ENCODE data around the gene TVP23A.

TVP23A gene
- long read RNA-seq, donor 1 = 0 reads
- long read RNA-seq, donor 2, partial matches to known transcripts = 5 of 5 reads
- long read RNA-seq, donor 2, other reads (novel, unspliced or antisense) = 0 of 5 reads
- long read RNA-seq, donor 3 = 0 reads
- long read RNA-seq, donor 4 = 0 reads
- long read RNA-seq, donor 5 = 0 reads
- long read RNA-seq, donor 6, partial matches to known transcripts = 0 of 1 reads
- long read RNA-seq, donor 6, other reads (novel, unspliced or antisense) = 0 of 1 reads
- long read RNA-seq, donor 7 = 0 reads
- long read RNA-seq, donor 8 = 0 reads

- DNase-seq = peak; percentile 58
Observed at GRCh38 chr16:10817963-10818941, at the start of gene TVP23A. Gene TVP23A (minus strand): TSS chr16:10818794. CDS start chr16:10818493, 301 bp downstream.

DNA sequence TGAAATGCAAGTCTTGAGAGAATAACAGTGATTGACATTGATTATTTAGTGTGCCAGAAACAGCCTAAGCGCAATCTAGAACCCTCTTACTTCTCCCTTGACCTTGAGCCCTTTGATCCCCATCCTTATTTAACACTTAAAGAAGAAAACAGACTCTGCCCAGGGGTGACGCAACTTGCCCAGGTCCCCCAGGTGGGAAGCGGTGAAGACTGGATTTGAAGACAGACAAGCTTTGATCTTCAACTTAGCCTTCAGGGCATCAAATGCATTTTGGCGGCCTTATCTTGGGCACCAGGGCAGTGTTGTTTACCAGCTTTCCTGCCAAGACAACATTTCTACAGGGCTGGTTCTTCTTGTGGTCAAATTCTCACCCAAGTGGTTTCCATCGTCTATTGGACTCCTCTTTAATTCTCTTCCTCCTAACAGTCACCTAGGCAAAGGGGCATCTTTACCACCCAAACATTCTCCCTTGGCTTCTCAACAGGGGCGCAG lies 49.6 kb upstream of the TVP23A start:
- DNase-seq = no peak

GRCh38 chr16:10867199-10867598 lies 48.6 kb upstream of the TVP23A start:
- no peak for DNase-seq

DNA sequence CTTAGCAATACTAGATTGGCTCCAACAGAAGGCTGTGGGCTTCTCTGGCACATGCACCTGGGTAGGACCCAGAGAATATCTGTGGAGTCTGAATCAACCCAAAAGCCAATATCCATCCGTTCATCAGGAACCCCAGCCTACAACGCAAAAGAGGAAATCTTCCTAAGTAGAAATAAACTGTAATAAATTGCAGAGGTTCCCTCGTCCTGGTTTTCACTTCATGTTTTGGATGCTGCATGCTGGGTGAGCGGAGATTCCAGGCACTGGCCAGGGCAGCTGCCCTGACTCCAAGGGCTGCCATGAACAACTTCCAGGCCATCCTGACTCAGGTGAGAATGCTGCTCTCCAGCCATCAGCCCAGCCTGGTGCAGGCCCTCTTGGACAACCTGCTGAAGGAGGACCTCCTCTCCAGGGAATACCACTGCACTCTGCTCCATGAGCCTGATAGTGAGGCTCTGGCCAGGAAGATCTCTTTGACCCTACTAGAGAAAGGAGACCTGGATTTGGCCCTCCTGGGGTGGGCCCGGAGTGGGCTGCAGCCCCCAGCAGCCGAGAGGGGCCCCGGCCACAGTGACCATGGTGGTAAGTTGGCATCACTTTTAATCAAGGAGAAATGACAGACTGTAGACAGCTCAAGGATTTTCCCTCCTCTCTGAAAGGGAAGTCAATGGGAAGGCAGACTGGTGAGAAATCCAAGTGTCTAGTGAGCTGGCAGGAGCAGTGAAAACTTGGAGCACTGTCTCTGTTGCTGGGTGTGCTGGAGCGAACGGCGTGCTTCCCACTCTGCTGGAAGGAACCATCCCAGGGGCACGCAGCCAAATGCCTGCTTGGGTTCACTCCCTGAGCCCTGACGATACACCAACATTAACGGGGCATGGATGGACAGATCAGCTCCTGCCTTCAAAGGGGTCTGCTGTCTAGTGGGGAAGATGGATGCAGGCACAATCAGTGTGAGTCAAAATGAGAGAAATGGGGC lies 47.7 kb upstream of the TVP23A start:
- DNase-seq = no peak

DNA sequence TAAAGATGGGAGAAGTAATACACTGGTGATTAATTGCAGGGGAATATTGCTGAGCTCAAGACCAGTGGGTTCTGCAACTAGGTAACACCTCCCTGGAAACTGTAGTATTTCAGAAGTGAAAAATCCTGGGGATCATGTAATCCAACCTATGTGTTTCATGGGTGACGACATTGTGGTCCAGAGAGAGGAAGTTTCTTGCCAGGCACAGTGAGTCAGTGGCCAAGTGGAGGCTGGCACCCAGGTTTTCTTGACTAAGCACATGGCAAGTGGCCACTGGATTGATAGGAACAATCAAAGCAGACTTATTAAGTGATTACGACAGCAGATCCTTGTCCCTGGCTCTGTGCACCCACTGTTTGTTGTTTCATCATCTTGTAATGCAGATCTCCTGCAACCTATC lies 43.8 kb upstream of the TVP23A start:
- no peak for DNase-seq

DNA sequence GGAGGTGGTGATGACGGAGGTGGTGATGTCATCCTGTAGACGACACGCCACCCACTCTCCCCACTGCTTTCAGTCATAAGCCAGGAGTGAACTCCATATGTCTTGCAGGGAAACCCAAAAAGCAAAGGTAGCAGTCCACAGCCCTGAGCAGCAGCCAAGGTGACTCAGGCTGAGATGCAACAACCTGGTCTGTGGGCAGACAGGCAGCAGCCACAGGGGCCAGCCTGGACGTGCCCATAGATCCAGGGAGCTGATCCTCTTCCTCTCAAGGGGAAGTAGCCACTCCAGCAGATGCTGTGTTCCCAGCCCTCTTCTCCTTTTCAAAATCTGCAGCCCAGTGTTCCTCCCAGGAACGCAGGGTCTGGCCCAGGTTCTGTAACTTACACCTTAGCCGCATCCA lies 41.1 kb upstream of the TVP23A start:
- DNase-seq = no peak

DNA sequence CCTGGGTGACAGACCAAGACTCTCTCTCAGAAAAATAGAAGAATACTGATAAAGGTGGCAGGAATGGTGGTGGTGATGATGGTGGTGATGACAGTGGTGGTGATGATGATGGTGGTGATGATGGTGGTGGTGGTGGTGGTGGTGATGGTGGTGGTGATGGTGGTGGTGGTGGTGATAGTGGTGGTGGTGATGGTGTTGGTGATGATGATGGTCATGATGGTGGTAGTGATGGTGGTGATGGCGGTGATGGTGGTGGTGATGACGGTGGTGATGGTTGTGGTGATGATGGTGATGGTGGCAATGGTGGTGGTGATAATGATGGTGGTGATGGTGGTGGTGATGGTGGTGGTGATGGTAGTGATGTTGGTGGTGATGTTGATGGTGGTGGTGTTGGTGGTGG lies 40.4 kb upstream of the TVP23A start:
- DNase-seq = no peak

GRCh38 chr16:10858203-10858602 lies 39.6 kb upstream of the TVP23A start:
- DNase-seq = no peak

DNA sequence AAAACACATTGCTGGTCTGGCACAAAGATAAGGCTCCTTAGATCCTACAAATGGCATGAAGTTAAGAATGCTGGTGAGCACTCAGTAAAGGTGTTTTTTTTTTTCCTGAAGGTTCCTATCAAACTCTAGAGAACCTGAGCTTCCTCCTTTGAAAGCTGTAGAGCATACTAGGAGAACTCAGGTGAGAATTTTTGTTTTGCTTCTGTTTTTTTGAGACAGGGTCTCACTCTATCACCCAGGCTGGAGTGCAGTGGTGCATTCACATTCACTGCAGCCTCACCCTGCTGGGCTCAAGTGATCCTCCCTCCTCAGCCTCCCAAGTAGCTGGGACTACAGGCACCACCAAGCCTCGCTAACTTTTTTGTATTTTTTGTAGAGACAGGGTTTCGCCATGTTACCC lies 37.4 kb upstream of the TVP23A start:
- no peak for DNase-seq

DNA sequence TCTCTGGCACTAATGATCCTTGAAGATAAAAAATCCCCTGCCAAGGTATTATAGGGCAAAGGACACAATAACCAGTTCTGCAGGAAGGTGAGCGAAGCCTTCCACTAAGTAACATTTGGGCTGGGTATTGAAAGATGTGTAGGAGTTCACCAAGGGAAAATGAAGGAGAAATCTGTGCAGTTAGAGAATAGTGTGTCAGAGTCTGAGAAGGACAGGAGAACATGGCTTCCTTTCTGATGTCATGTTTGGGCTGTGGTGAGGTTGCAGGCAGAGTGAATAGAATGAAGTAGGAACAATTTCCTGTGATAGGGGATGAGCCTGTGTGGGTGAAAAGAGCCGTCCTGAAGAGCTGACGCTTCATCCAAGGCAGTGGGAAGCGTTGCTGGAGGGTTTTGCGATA lies 34.4 kb upstream of the TVP23A start:
- no peak for DNase-seq

DNA sequence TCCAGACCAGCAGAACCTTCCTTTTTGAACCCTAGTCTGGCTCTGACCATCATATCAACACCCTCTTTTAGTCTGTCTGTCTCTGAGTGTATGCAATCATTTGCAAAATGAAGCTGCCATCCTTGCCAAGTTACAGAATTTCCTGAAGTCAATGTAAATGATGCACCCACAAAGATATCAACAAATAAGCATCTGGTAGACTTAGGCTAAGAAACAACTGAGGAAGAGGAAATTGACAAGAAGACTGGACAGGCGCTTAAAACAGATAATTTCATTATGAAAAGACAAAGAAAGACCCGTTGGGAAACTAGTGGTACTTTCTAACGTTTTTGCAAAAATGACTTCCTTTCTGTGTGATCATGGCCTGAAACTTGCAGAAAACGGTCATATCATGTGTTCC lies 33.7 kb upstream of the TVP23A start:
- no peak for DNase-seq

DNA sequence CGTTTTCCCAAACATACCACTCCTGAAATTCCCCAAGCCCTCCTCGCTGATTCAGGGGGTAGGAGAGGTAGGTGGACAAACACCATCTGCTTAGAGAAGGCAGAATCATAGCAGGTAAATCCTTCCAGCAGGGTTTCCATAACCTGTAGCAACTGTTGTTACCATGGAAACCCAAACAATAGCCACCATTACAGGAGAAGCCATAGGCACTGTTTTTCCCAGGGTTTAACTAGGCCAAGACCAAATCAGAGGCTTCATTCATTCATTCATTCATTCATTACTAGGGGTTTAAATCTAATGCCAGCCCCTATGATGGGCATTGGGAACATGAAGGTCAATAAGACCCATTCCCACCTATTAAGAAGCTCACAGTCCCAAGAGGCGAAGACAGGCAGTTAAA lies 32.9 kb upstream of the TVP23A start:
- no peak for DNase-seq

- no peak for DNase-seq
Observed at GRCh38 chr16:10850478-10850850, 31.9 kb upstream of the TVP23A start.

DNA sequence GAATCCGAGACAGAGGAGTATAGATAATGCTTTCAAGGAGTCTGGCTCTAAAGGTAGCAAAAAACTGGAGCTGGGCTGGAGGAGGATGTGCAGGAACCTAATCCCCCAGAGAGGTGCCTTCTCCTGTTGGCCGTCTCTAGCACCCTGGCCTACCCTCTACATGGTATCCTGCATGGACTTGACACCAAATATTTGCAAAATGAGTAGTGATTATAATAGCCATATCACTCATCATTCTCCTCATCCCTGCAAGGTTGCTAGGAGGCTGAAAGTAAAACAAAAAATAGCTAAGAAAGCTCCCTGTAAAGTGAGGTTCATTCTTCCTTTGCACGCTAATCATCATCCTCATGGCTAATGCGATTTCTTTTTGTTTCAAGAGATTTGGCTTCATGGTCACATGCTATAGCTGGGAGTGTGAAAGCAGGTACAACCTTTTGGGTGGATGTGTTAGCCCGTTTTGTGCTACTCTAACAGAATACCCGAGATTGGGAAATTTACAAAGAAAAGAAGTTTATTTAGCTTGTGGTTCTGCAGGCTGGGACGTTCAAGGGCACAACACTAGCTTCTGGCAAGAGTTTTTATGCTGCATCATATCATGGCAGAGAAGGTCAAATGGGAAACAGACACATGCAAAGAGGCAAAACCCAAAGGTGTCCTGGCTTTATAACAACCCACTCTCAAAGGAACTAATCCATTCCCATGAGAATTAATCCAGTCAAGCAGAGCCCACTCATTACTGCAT lies 31.3 kb upstream of the TVP23A start:
- DNase-seq = no peak

- no peak for DNase-seq
Observed at GRCh38 chr16:10847176-10847575, 28.6 kb upstream of the TVP23A start.

GRCh38 chr16:10846213-10846998 lies 27.8 kb upstream of the TVP23A start:
- DNase-seq = no peak

DNA sequence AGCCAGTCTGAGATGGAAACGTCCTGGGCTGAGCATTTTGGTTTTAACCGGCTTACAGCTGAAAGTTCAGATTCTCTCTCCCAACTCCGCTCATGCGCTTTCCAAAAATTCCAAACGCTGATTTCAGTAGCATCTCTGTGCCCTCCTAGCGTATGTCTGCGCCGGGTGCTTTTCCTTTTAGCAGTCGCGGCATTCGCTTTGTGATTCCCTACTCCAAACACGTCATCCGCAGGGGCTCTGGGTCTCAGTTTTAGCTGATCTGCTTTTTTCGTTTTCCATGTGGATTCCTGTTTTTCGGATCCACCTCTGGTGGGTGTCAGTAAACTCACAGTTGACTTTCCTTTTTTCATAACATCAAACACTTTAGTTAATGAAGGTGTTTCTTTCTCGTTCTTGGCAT lies 22.1 kb upstream of the TVP23A start:
- no peak for DNase-seq

GRCh38 chr16:10839279-10839666 lies 20.7 kb upstream of the TVP23A start:
- no peak for DNase-seq

DNA sequence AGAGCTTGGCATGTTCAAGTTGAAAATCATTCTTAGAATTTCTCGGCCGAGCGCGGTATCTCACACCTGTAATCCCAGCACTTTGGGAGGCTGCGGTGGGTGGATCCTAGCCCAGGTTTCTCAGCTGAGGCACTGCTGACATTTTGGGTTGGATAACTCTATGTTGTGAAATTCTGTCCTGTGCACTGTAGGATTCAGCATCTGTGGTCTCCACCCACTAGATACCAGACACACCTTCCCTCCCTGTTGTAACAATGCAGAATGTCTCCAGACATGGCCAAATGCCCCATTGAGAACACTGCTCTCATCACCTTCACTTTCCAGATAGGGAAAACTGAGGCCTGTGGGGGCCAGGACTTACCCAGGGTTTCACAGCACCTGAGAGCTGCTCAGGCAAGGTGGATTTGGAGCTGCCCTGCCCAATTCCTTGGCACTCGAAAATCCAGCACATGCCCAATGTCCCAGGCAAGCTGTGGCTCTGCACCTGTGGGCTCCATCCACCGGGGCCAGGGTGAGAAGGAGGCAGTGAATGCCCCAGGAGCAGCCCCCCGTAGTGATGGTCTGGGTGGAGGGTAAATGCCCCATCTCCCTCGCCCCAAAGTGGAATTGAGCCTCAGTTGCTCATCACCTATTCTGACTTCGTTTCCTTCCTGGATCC lies 20.2 kb upstream of the TVP23A start:
- DNase-seq = no peak

DNA sequence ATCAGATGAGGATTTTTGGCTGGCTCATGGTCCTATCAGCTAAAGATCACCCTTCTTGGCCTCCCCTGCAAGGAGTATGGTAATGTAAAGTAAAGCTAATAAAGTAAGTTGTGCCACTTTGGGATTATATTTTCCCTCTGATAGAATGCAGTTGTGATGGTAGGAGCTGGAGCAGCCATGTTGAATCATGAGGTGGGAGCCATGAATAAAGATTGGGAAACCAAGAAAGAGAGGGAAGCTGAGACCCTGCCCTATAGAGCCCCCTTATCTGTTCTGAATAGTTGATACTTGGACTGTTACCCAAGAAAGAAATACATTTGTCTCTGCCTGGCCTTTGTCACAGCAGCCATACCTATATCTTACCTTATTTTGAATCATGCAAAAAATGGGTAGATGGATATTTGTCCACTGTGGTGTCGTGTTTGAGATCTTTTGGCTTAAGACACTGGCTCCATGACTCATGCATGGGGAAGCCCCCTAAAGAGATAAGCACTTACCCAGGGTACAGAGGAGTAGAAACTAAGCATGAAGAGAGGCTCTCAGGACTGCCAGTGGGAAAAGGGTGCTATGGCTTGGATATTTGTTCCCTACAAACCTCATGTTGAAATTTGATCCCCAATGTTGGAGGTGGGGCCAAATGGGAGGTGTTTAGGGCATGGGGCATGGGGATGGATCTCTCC lies 17.7 kb upstream of the TVP23A start:
- DNase-seq = no peak

Data from right kidney (tissue), 9 donors.